Mesothelial cell of epicardium (in vitro differentiated cells): Measurements from ENCODE around the gene ATAD2B. TPM values are rescaled to one million over a fixed set of nuclear protein-coding genes. Genes with fewer than 3 reads are reported as not detected.

Source experiments
- DNase-seq, 2 experiments: peaks; one replicate each; pipeline ENCODE4 v3.0.0; 2021; ENCODE audit warnings: low spot score in 2 of 2; ENCODE audit not compliant: unreplicated experiment in 2 of 2
- H3K27ac Mint-ChIP-seq: 2 replicates; pipeline ENCODE4 v1.8.0; 2021; ENCODE audit warnings: mixed read lengths
- H3K27me3 Mint-ChIP-seq: 2 replicates; pipeline ENCODE4 v1.8.0; 2021; ENCODE audit warnings: low read depth, mixed read lengths
- H3K36me3 Mint-ChIP-seq: 2 replicates; pipeline ENCODE4 v1.8.0; 2021; ENCODE audit warnings: mixed read lengths
- H3K4me1 Mint-ChIP-seq: 2 replicates; pipeline ENCODE4 v1.8.0; 2021; ENCODE audit warnings: mixed read lengths
- H3K4me3 Mint-ChIP-seq: 2 replicates; pipeline ENCODE4 v1.8.0; 2021; ENCODE audit warnings: mild to moderate bottlenecking, moderate library complexity, mixed read lengths
- H3K9me3 Mint-ChIP-seq: 2 replicates; pipeline ENCODE4 v1.8.0; 2021; ENCODE audit warnings: mixed read lengths
- CTCF ChIP-seq: fragments of 200-600 bp; sonication (generic); IDR thresholded peaks from one replicate; pipeline ENCODE4 v1.5.0; 2021; ENCODE audit warnings: antibody characterized with exemption; ENCODE audit not compliant: unreplicated experiment
- total RNA-seq: library from RNA; stranded (reverse); gene quantifications from 3 replicates; pipeline ENCODE4 v1.2.1, GENCODE V29; 2021

The ATAD2B gene
- total RNA-seq, 1 donor from 2014 or later: 35.6 TPM

- TF ChIP-seq CTCF: no peak
- H3K36me3 Mint-ChIP-seq: peaks cover 3% of the 10 kb centered on the region
- H3K4me1 Mint-ChIP-seq: peaks cover 11% of the 10 kb centered on the region
- H3K27me3 Mint-ChIP-seq: no peaks in the 10 kb centered on the region
- no peak for DNase-seq
- no peaks in the 10 kb centered on the region for H3K9me3 Mint-ChIP-seq
- no peak overlapping the region for H3K4me3 Mint-ChIP-seq
- H3K27ac Mint-ChIP-seq: no peak overlapping the region
Measured at GRCh38 chr2:23826040-23826439, 100.9 kb downstream of the ATAD2B start.

- peak; percentile 77 for TF ChIP-seq CTCF
- H3K9me3 Mint-ChIP-seq: no peaks in the 10 kb centered on the region
- no peaks in the 10 kb centered on the region for H3K27me3 Mint-ChIP-seq
- H3K4me3 Mint-ChIP-seq: no peak overlapping the region
- no peaks in the 10 kb centered on the region for H3K36me3 Mint-ChIP-seq
- no peak overlapping the region for H3K27ac Mint-ChIP-seq
- DNase-seq: no peak
- H3K4me1 Mint-ChIP-seq: peaks cover 11% of the 10 kb centered on the region
Measured at GRCh38 chr2:23824777-23825212, 102.1 kb downstream of the ATAD2B start.

GRCh38 chr2:23823863-23824262 lies 103.1 kb downstream of the ATAD2B start:
- Mint-ChIP-seq H3K4me3 (no peak overlapping the region), H3K9me3 (no peaks in the 10 kb centered on the region), H3K4me1 (peaks cover 11% of the 10 kb centered on the region), H3K27me3 (no peaks in the 10 kb centered on the region), H3K36me3 (no peaks in the 10 kb centered on the region), H3K27ac (no peak overlapping the region)
- no peak for DNase-seq
- TF ChIP-seq CTCF: no peak

GRCh38 chr2:23814963-23815362 lies 112.0 kb downstream of the ATAD2B start:
- no peak for TF ChIP-seq CTCF
- H3K27me3 Mint-ChIP-seq: no peaks in the 10 kb centered on the region
- H3K9me3 Mint-ChIP-seq: no peaks in the 10 kb centered on the region
- DNase-seq: no peak
- peaks cover 14% of the 10 kb centered on the region for H3K36me3 Mint-ChIP-seq
- no peaks in the 10 kb centered on the region for H3K4me1 Mint-ChIP-seq
- H3K27ac Mint-ChIP-seq: no peak overlapping the region
- H3K4me3 Mint-ChIP-seq: no peak overlapping the region

GRCh38 chr2:23813438-23813837 lies 113.5 kb downstream of the ATAD2B start:
- no peak overlapping the region for H3K27ac Mint-ChIP-seq
- H3K9me3 Mint-ChIP-seq: no peaks in the 10 kb centered on the region
- H3K4me3 Mint-ChIP-seq: no peak overlapping the region
- no peak for TF ChIP-seq CTCF
- no peak for DNase-seq
- peaks cover 17% of the 10 kb centered on the region for H3K36me3 Mint-ChIP-seq
- H3K4me1 Mint-ChIP-seq: no peaks in the 10 kb centered on the region
- no peaks in the 10 kb centered on the region for H3K27me3 Mint-ChIP-seq

GRCh38 chr2:23809150-23809549 lies 117.8 kb downstream of the ATAD2B start:
- no peak for DNase-seq
- no peaks in the 10 kb centered on the region for H3K9me3 Mint-ChIP-seq
- no peak overlapping the region for H3K4me3 Mint-ChIP-seq
- no peak overlapping the region for H3K27ac Mint-ChIP-seq
- peaks cover 16% of the 10 kb centered on the region for H3K36me3 Mint-ChIP-seq
- TF ChIP-seq CTCF: no peak
- H3K27me3 Mint-ChIP-seq: no peaks in the 10 kb centered on the region
- peaks cover 2% of the 10 kb centered on the region for H3K4me1 Mint-ChIP-seq
